HepG2 (cell line): ENCODE data around the gene NR1H3. TPM values are rescaled to one million over a fixed set of nuclear protein-coding genes. Genes with fewer than 3 reads are reported as not detected.

Source experiments
- ARNT2 ChIP-seq: sonication (generic); formaldehyde crosslinking; IDR thresholded peaks from 2 replicates; pipeline ENCODE4 v1.8.0; 2022; ENCODE audit warnings: mild to moderate bottlenecking, low read depth, missing genetic modification reagents, moderate library complexity
- ATF7-NPFF ChIP-seq: sonication (generic); formaldehyde crosslinking; IDR thresholded peaks from 2 replicates; pipeline ENCODE4 v1.8.1; 2023; ENCODE audit warnings: mild to moderate bottlenecking, low read depth, missing genetic modification reagents, moderate library complexity
- FOXJ3 ChIP-seq: sonication (generic); formaldehyde crosslinking; IDR thresholded peaks from 2 replicates; pipeline ENCODE4 v1.4.0; 2020; ENCODE audit warnings: missing genetic modification reagents, mild to moderate bottlenecking, borderline replicate concordance
- FOXO4 ChIP-seq: sonication (generic); formaldehyde crosslinking; conservative IDR thresholded peaks from 2 replicates; pipeline ENCODE4 v1.8.1; 2023; ENCODE audit warnings: missing genetic modification reagents
- GLMP ChIP-seq: sonication (generic); formaldehyde crosslinking; IDR thresholded peaks from 2 replicates; pipeline ENCODE4 v1.9.0; 2021; ENCODE audit warnings: missing genetic modification reagents, mild to moderate bottlenecking, borderline replicate concordance
- HBP1 ChIP-seq: IDR thresholded peaks from 2 replicates; pipeline ENCODE4 v1.6.1; 2016; ENCODE audit warnings: low read depth, control low read depth
- HNF4G ChIP-seq, 2 experiments: sonication (generic) in 1 of 2; formaldehyde crosslinking in 1 of 2; IDR thresholded peaks; 2 replicates each; pipeline versions ENCODE4 v1.4.0 to v1.6.1; 2011 to 2020; ENCODE audit warnings: borderline replicate concordance in 2 of 2, low read depth in 2 of 2, mild to moderate bottlenecking in 2 of 2, low read length in 1 of 2, missing genetic modification reagents in 1 of 2, moderate library complexity in 1 of 2
- MAFF ChIP-seq: IDR thresholded peaks from 2 replicates; pipeline ENCODE4 v1.6.1; 2011; ENCODE audit warnings: low read depth, low read length, improper control_type of control experiment
- NFE2L1 ChIP-seq: sonication (generic); formaldehyde crosslinking; IDR thresholded peaks from 2 replicates; pipeline ENCODE4 v1.4.0; 2020; ENCODE audit warnings: missing genetic modification reagents, mild to moderate bottlenecking, borderline replicate concordance
- NFRKB ChIP-seq: fragments of 450-650 bp; IDR thresholded peaks from 2 replicates; pipeline ENCODE4 v1.6.1; 2017
- PRMT3 ChIP-seq: sonication (generic); formaldehyde crosslinking; IDR thresholded peaks from 2 replicates; pipeline ENCODE4 v1.8.1; 2022; ENCODE audit warnings: low read depth, mild to moderate bottlenecking, moderate library complexity, missing genetic modification reagents, borderline replicate concordance
- SALL2 ChIP-seq: sonication (generic); formaldehyde crosslinking; IDR thresholded peaks from 2 replicates; pipeline ENCODE4 v1.8.1; 2023; ENCODE audit warnings: mild to moderate bottlenecking, missing genetic modification reagents, inconsistent platforms
- SMAD3 ChIP-seq: sonication (generic); formaldehyde crosslinking; IDR thresholded peaks from 2 replicates; pipeline ENCODE4 v1.4.0; 2020; ENCODE audit warnings: missing genetic modification reagents
- SNAPC4 ChIP-seq: sonication (generic); formaldehyde crosslinking; IDR thresholded peaks from 2 replicates; pipeline ENCODE4 v1.4.0; 2020; ENCODE audit warnings: mild to moderate bottlenecking, missing genetic modification reagents
- ZBTB20 ChIP-seq: sonication (generic); formaldehyde crosslinking; IDR thresholded peaks from 2 replicates; pipeline ENCODE4 v1.8.1; 2023; ENCODE audit warnings: missing genetic modification reagents, low read depth, mild to moderate bottlenecking, borderline replicate concordance
- ZNF567 ChIP-seq: sonication (generic); formaldehyde crosslinking; IDR thresholded peaks from 2 replicates; pipeline ENCODE4 v1.8.1; 2023; ENCODE audit warnings: mild to moderate bottlenecking, missing genetic modification reagents, borderline replicate concordance
- ZNF75D ChIP-seq: sonication (generic); formaldehyde crosslinking; IDR thresholded peaks from 2 replicates; pipeline ENCODE4 v1.8.1; 2023; ENCODE audit warnings: missing genetic modification reagents, mild to moderate bottlenecking, borderline replicate concordance
- ZNF780A ChIP-seq: sonication (generic); formaldehyde crosslinking; IDR thresholded peaks from 2 replicates; pipeline ENCODE4 v1.8.0; 2022; ENCODE audit warnings: mild to moderate bottlenecking, missing genetic modification reagents, moderate library complexity
- ZNF883 ChIP-seq: sonication (generic); formaldehyde crosslinking; IDR thresholded peaks from 2 replicates; pipeline ENCODE4 v1.5.1; 2020; ENCODE audit warnings: mild to moderate bottlenecking, missing genetic modification reagents; ENCODE audit errors: not compliant biosample characterization
- polyA plus RNA-seq, 8 experiments: library from polyadenylated mRNA; depleted of rRNA in 3 of 8; stranded (reverse) in 7 of 8; unstranded in 1 of 8; fragments of >200 nt; fragmentation: Illumina TruSeq in 4 of 8; extraction: Trizol in 4 of 8; gene quantifications; 2 replicates each; pipeline versions ENCODE4 v1.2.1 to v1.2.3, GENCODE V29; 2011 to 2016; ENCODE audit warnings: low read depth in 4 of 8, missing spikeins in 1 of 8, mixed read lengths in 1 of 8; ENCODE audit not compliant: insufficient read depth in 1 of 8
- total RNA-seq, 5 experiments: library from RNA; depleted of rRNA; stranded (reverse); fragments of >200 nt; fragmentation: Illumina TruSeq; extraction: Trizol; gene quantifications; 2 replicates each; pipeline ENCODE4 v1.2.3, GENCODE V29; 2016; ENCODE audit warnings: low read depth in 1 of 5

Gene NR1H3
- total and polyA plus RNA-seq, 2 of the 13 experiments (the other 11 are each of a cell fraction or from before 2014, with no cell fraction given): 41.8 to 102 TPM

GRCh38 chr11:47248664-47249377 is 9.0 kb upstream of the NR1H3 start, which contains the start of gene ACP2 (continued):
- peak; percentile 93 for TF ChIP-seq SNAPC4 (CRISPR knock-in tag)
- TF ChIP-seq ZBTB20 (CRISPR knock-in tag): peak; percentile 59; the same call in 1 of the 2 replicates
- TF ChIP-seq ARNT2 (CRISPR knock-in tag): peak; percentile 53
- TF ChIP-seq ZNF780A (CRISPR knock-in tag): 0 out of 2 replicates have a peak, but pooled peaks have one; percentile 78
- peak; percentile 30; the same call in 1 of the 2 replicates for TF ChIP-seq FOXJ3 (CRISPR knock-in tag)
- peak; percentile 91 for TF ChIP-seq ZNF883
- TF ChIP-seq SMAD3: peak; percentile 98
- no peak for TF ChIP-seq FOXO4 (CRISPR knock-in tag)
- TF ChIP-seq HNF4G (IDR thresholded peaks at IDR 0.05; ENCODE audit: borderline replicate concordance, low read depth, low read length): peak; percentile 70; the same call in 1 of the 2 replicates
- TF ChIP-seq HNF4G (CRISPR knock-in tag; IDR thresholded peaks at IDR 0.05; ENCODE audit: borderline replicate concordance, low read depth): peak; percentile 57
- peak; percentile 96 for TF ChIP-seq HBP1
- TF ChIP-seq SALL2 (CRISPR knock-in tag): peak; percentile 84
- no peak for TF ChIP-seq ATF7-NPFF (CRISPR knock-in tag)
- TF ChIP-seq ZNF567 (CRISPR knock-in tag): peak; percentile 48; the same call in 1 of the 2 replicates
- no peak for TF ChIP-seq ZNF75D (CRISPR knock-in tag)
- TF ChIP-seq PRMT3 (CRISPR knock-in tag): peak; percentile 68; the same call in 1 of the 2 replicates
- TF ChIP-seq MAFF: no peak
- peak; percentile 85 for TF ChIP-seq NFRKB
- peak; percentile 67; the same call in 1 of the 2 replicates for TF ChIP-seq NFE2L1 (CRISPR knock-in tag)
- no peak for TF ChIP-seq GLMP (CRISPR knock-in tag)
